Urinary bladder (tissue), 4 donors: Measurements from ENCODE around the gene SWAP70. TPM values are rescaled to one million over a fixed set of nuclear protein-coding genes. Genes with fewer than 3 reads are reported as not detected.
A peak's percentile ranks its signal among the peaks of the same experiment; 100 is the strongest.
"Not testable (repeated sequence)": the region's sequence is repeated elsewhere in the genome, so short reads cannot be mapped to it uniquely, and the experiment has no call there.

Source experiments
- DNase-seq: peaks from one replicate; pipeline ENCODE4 v3.0.0-alpha.2; 2015; ENCODE audit errors: extremely low spot score
- H3K27ac ChIP-seq: one replicate; pipeline ENCODE4 v1.5.1; 2013; ENCODE audit warnings: low read depth, mild to moderate bottlenecking, moderate library complexity
- H3K36me3 ChIP-seq: one replicate; pipeline ENCODE4 v1.6.1; 2013; ENCODE audit warnings: mild to moderate bottlenecking, moderate library complexity; ENCODE audit not compliant: insufficient read depth
- H3K4me1 ChIP-seq: one replicate; pipeline ENCODE4 v1.6.1; 2013; ENCODE audit warnings: mild to moderate bottlenecking, moderate library complexity; ENCODE audit not compliant: insufficient read depth
- H3K4me3 ChIP-seq: one replicate; pipeline ENCODE4 v1.5.1; 2013; ENCODE audit warnings: low read depth, low read length
- WGBS: extraction: QIAGEN DNeasy Blood & Tissue Kit; methylation state at CpG from one replicate; pipeline ENCODE4 v1.1.7; 2013; 5-methylcytosine and 5-hydroxymethylcytosine counted together
- polyA plus RNA-seq: library from polyadenylated mRNA; stranded (reverse); fragments of 200-250 nt; gene quantifications from one replicate; pipeline ENCODE4 v1.2.3, GENCODE V29; 2013
- total RNA-seq: library from RNA; depleted of rRNA; stranded (reverse); fragments of >200 nt; gene quantifications from one replicate; pipeline ENCODE4 v1.2.3, GENCODE V29; 2014
- donor health status: healthy with polysubstance abuse.
- donor health status: healthy.

SWAP70 gene
- total and polyA plus RNA-seq, 2 donors = 21.3 to 35.3 TPM

DNA sequence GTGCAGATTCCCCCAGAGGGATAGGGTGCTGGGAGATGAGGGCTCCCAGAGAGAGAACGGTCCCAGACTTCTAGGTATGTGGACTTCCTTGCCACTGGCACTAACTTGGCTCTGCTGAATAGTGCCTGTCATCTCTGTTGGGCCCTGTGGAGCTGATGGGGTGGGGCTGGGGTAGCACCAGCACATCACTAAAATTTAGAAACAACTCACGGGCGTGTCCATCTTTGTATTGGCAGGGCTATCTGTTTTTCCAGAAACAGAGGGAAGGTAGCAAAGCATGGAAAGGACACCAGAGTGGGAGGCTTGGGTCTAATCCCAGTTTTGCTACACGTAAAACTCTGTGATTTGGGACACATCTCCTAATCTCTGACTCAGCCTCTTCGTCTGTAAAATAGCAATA is 25.8 kb downstream of the SWAP70 start:
- 46% methylated on average over 5 of the region's 5 CpGs for WGBS
- Histone ChIP-seq H3K4me1 (no peaks in the 10 kb centered on the region), H3K27ac (no peak overlapping the region), H3K36me3 (no peaks in the 10 kb centered on the region), H3K4me3 (no peak overlapping the region)
- DNase-seq = no peak

GRCh38 chr11:9691865-9692264 is 28.0 kb downstream of the SWAP70 start:
- DNase-seq = no peak
- Histone ChIP-seq H3K27ac (peak overlapping the region; percentile 38), H3K4me3 (no peak overlapping the region), H3K36me3 (peaks cover 2% of the 10 kb centered on the region), H3K4me1 (no peaks in the 10 kb centered on the region)

GRCh38 chr11:9692691-9693090 is 28.8 kb downstream of the SWAP70 start:
- peak overlapping the region; percentile 38 for H3K27ac ChIP-seq
- 74% methylated on average over 2 of the region's 2 CpGs for whole genome bisulfite sequencing
- no peak for DNase-seq
- H3K4me3 ChIP-seq = no peak overlapping the region
- H3K36me3 ChIP-seq = peaks cover 2% of the 10 kb centered on the region
- no peaks in the 10 kb centered on the region for H3K4me1 ChIP-seq

DNA sequence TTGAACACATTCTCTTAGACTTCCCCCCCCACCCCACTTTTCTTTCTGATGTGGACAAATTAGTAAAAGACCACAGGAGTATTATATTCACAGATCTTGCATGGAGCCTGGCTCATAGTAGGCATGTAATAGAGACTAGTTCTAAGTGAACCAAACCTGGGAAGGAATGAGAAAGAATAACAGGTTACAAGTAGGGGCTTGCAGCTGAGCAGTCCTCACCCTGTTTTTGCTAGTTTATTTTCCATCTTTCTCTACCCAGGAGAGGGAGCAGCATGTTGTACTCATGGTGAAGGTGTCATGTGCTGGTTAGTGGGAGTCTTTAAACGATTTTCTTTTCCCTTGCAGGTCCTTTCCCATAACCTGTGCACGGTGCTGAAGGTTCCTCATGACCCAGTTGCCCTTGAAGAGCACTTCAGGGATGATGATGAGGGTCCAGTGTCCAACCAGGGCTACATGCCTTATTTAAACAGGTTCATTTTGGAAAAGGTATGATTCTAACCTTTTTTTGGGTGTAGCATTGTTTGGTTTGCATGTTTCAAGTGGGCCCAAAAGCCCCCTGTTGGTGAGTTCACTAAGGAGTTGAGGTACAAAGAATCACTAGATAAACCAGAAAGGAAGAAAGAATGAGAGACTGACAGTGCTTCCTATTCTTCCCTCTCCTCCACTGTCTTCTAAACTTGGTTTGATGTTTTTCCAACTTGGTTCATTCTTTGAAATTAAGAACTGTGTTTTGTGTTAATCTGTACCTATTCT is 30.1 kb downstream of the SWAP70 start:
- no peak for DNase-seq
- H3K36me3 ChIP-seq = peaks cover 2% of the 10 kb centered on the region
- H3K4me3 ChIP-seq = no peak overlapping the region
- 69% methylated on average over 2 of the region's 2 CpGs for WGBS
- no peak overlapping the region for H3K27ac ChIP-seq
- no peaks in the 10 kb centered on the region for H3K4me1 ChIP-seq

DNA sequence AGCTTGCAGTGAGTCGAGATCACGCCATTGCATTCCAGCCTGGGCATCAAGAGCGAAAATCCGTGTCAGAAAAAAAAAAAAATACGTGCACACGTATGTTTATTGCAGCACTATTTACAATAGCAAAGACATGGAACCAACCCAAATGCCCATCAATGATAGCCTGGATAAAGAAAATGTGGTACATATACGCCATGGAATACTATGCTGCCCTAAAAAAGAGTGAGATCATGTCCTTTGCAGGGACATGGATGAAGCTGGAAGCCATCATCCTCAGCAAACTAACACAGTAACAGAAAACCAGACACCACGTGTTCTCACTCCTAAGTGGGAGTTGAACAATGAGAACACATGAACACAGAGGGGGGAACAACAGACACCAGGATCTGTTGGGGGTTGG is 31.4 kb downstream of the SWAP70 start:
- H3K4me1 ChIP-seq, H3K4me3 ChIP-seq, DNase-seq, H3K27ac ChIP-seq, H3K36me3 ChIP-seq: not testable (repeated sequence)
- 98% methylated on average over 8 of the region's 8 CpGs for WGBS

DNA sequence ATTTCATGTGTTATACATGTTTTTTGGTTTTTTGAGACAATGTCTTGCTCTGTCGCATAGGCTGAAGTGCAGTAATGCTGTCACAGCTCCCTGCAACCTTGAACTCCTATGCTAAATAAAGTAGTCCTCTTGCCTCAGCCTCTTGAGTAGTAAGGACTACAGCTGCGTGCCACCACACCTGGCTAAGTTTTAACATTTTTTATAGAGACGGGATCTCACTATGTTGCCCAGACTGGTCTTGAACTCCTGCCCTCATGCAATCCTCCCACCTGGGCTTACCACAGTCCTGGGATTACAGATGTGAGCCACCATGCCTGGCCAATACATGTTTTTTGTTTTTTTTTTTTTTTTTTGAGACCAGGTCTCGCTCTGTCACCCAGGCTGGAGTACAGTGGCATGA is 33.9 kb downstream of the SWAP70 start:
- WGBS = 98% methylated on average over 4 of the region's 4 CpGs
- H3K4me1 ChIP-seq = no peaks in the 10 kb centered on the region
- no peak overlapping the region for H3K4me3 ChIP-seq
- no peak for DNase-seq
- H3K36me3 ChIP-seq = peaks cover 2% of the 10 kb centered on the region
- no peak overlapping the region for H3K27ac ChIP-seq

DNA sequence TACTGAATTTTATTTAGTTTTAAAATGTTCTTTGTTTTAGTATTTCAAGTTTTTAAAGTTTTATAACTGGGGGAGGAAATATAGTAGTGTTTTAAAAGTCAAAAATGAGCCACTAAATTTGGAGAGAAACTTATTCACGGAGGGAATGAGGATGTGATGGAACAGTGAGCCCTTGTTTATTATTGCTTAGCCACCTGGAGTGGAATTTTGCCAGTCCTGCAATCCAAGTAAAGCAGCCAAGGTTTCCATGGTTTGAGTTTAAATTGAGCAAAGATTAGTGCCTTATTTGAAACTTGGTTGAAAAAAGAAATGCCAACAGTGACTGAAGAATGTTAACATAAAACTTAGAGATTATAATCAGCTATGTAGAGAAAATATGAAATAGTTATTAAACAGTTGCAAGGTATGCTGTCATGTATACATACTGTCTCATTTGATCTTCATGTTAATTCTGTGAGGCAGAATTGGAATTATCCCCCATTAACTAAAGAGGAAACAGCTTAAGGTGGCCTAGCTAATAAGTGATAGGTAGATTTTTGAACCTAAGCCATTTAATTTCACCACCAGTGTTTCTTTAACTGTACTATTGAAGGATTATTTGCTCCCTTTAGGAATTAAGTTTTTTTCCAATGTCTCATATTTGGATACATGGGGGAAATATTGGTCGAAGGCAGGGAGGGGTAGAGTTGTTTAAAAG is 36.4 kb downstream of the SWAP70 start:
- H3K27ac ChIP-seq = no peak overlapping the region
- H3K36me3 ChIP-seq = peaks cover 2% of the 10 kb centered on the region
- no peaks in the 10 kb centered on the region for H3K4me1 ChIP-seq
- 45% methylated on average over 2 of the region's 2 CpGs for WGBS
- DNase-seq = no peak
- no peak overlapping the region for H3K4me3 ChIP-seq

DNA sequence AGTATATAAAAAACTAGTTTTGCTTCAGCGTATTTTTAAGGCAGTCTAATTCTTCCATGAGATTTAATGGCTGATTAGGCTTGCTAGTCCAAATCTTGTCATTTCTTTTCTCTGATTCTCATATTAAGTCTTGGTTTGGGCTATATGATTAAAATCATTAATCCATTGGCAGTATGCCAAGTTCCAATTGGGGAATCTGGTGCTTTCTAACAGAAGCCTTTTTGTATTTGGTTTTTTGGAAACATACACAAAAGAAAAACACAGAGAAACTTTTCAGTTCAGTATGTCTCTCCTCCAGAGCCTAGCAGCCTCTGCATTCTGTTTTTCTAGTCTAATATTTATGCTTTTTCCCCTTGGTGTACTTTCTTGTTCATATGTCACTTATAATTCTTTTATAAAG is 37.9 kb downstream of the SWAP70 start:
- 46% methylated on average over 1 of the region's 1 CpG for WGBS
- no peaks in the 10 kb centered on the region for H3K36me3 ChIP-seq
- H3K27ac ChIP-seq = no peak overlapping the region
- no peak for DNase-seq
- no peak overlapping the region for H3K4me3 ChIP-seq
- no peaks in the 10 kb centered on the region for H3K4me1 ChIP-seq

DNA sequence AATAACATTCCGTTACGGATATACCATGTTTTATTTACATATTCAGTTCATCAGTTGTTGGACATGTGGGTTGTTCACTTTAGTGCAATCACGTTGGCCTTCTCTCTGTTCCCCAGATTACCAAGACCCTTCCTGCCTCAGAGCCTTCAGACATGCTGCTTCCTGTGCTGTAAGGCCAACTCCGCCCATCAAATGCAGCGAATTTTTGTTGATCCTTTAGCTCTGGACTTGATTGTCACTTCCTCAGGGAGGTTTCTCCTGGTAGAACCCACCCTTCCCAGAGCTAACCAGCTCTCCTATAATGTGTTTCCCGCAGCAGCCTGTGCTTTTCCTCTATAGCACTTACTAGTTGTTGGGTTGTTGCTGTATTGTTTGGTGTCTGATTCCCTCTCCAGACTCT is 39.4 kb downstream of the SWAP70 start:
- Histone ChIP-seq H3K36me3 (no peaks in the 10 kb centered on the region), H3K4me3 (no peak overlapping the region), H3K27ac (no peak overlapping the region), H3K4me1 (no peaks in the 10 kb centered on the region)
- no peak for DNase-seq
- 74% methylated on average over 6 of the region's 6 CpGs for WGBS

DNA sequence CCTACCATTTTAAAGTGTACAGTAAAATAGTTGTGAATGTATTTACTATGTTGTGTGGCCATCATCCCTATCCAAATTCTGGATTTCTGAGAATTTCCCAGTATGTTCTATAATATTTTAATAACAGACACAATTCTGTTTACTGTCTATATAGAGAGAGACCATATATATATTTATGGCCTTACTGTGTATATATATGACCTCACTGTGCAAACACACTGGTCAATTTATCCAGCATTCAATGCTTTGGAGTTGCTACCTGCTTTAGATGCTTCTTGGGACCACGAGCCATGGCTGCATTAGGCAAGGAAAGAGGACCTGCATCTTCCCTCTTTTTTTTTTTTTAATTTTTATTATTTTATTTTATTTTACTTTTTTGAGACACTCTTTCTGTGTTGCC is 40.2 kb downstream of the SWAP70 start:
- no peaks in the 10 kb centered on the region for H3K36me3 ChIP-seq
- DNase-seq = no peak
- WGBS = 98% methylated on average over 1 of the region's 1 CpG
- no peak overlapping the region for H3K27ac ChIP-seq
- H3K4me1 ChIP-seq = no peaks in the 10 kb centered on the region
- H3K4me3 ChIP-seq = no peak overlapping the region

DNA sequence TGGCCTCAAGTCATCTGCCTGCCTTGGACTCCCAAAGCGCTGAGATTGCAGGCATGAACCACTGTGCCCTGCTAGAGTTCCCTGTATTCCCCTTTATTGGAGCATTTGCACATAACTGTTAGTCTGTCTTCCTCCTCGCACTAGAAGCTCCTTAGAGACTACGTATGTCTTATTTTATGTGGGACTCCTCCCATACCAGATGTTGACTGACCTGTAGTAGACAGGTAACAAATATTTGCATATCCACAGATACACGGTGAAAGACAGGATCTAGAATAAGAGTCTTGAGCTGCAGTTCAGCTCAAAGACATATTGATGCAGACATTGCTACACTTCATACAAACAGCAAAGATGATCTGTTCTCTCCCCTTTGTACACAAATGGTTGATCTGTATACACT is 40.7 kb downstream of the SWAP70 start:
- no peaks in the 10 kb centered on the region for H3K36me3 ChIP-seq
- 93% methylated on average over 4 of the region's 4 CpGs for WGBS
- no peak overlapping the region for H3K4me3 ChIP-seq
- H3K4me1 ChIP-seq = no peaks in the 10 kb centered on the region
- DNase-seq = no peak
- no peak overlapping the region for H3K27ac ChIP-seq

GRCh38 chr11:9705361-9705760 is 41.5 kb downstream of the SWAP70 start:
- not testable (repeated sequence) for H3K27ac ChIP-seq, H3K36me3 ChIP-seq, H3K4me1 ChIP-seq, H3K4me3 ChIP-seq, DNase-seq

DNA sequence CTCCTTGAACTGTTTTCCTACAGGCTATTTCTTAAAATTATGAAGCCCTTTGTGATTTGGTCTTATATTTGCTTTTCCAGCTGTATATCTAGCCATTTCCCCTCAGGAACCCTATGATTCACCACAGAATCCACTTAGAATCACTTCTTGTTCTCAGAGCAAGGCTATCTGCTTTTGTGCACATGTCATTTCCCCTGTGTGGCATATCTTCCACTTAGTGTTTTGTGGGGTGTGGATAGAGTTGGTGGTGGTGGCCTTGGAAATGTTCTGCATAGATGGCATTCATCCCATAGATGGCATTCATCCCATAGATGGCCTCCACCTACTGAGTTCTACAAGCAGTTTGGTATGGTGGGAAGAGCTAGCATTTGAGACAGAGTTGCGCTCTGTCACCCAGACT is 44.7 kb downstream of the SWAP70 start:
- no peaks in the 10 kb centered on the region for H3K4me1 ChIP-seq
- no peak overlapping the region for H3K27ac ChIP-seq
- no peak overlapping the region for H3K4me3 ChIP-seq
- no peak for DNase-seq
- H3K36me3 ChIP-seq = no peaks in the 10 kb centered on the region
- 98% methylated on average over 1 of the region's 1 CpG for WGBS

GRCh38 chr11:9710223-9710622 is 46.3 kb downstream of the SWAP70 start:
- no peak for DNase-seq
- WGBS = 95% methylated on average over 4 of the region's 4 CpGs
- no peaks in the 10 kb centered on the region for H3K4me1 ChIP-seq
- no peaks in the 10 kb centered on the region for H3K36me3 ChIP-seq
- H3K4me3 ChIP-seq = no peak overlapping the region
- H3K27ac ChIP-seq = no peak overlapping the region
